ENCODE results near the gene PRX. TPM values are rescaled to one million over a fixed set of nuclear protein-coding genes. Genes with fewer than 3 reads are reported as not detected.
"Not testable (repeated sequence)": the region's sequence is repeated elsewhere in the genome, so short reads cannot be mapped to it uniquely, and the experiment has no call there.

Gene PRX
- total RNA-seq, 1 experiment from 2014 or later, result 2.6 TPM

DNA sequence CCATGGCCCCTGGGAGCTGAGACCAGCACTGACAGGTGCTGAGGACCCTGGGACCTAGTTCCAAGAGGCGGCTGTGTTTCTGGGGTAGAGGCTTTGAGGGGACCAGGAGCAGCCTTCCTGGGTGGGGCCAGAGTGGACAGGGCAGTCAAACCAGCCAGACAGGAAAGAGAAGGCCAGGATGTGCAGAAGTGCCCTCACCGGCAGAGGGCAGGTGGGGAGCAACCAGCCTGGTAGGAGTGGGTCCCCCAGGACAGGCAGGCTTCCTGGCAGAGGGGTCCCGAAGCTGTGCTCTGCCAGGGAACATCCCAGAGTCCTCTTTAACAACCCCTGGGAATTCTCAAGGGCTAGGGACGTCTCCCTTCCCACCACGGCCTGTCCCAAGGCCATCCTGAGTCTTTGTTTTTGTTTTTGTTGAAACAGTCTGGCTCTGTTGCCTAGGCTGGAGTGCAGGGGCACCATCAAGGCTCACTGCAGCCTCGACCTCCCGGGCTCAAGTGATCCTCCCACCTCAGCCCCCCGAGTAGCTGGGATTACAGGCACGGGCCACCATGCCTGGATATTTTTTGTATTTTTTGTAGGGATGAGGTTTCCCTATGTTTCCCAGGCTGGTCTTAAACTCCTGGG, 20.2 kb downstream of the PRX start:
- no peak for DNase-seq (ENCODE audit: extremely low read depth, low read depth)

DNA sequence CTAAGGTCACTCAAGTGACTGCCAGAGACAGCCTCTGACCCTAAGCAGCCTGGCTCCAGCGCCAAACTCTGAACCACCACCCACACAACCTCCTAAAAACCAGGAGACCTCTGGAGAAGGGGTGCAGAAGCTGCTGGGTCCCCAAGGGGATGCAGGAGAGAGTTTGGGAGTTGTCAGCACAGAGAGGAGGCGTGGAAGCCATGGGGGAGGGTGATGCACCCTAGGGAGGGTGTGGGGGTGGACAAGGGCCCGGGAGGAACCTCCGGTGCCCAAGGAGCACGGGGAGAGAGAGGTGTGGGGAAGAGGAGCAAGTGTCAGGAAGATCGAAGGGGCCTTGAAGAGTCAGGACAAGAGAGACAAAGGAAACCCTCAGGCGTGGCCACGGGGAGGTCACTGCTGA, 21.1 kb downstream of the PRX start:
- no peak for DNase-seq (ENCODE audit: extremely low read depth, low read depth)

DNA sequence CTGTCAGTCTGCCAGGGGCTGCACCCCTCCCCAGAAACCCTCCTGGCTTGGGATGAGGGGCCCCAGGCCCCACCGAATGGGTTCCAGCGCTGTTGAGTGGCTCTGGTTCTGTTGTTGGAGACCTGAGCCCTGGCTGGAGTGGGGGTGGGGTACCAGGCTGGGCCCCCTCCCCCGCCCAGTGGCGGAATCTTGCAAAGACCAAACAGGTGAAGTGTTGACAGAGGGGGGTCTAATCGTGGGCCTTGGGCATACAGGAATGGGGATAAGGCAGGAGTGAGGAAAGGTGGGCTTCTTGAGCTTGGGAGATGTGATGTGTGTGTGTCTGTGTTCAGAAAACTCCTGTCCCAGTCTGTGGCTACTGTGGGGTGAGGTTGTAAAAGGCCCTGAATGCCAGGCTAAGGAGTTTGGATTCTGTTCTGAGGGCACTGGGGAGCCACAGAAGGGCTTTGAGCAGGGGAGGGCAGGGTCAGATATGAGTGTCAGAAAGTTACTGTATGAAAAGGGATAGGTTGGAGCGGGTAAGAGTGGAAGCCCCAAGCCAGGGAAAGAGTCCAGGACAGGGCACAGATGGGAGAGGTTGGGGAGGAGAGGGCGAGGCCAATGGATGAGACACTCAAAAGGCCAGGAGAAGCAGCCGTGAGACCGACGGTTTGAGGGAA, 23.0 kb downstream of the PRX start, which contains the start of gene HIPK4:
Gene HIPK4 (minus strand): TSS at position 98 of the 659 bp plus-strand sequence. CDS start 279 bp downstream, outside the sequence.
- no peak for DNase-seq (ENCODE audit: extremely low read depth, low read depth)

DNA sequence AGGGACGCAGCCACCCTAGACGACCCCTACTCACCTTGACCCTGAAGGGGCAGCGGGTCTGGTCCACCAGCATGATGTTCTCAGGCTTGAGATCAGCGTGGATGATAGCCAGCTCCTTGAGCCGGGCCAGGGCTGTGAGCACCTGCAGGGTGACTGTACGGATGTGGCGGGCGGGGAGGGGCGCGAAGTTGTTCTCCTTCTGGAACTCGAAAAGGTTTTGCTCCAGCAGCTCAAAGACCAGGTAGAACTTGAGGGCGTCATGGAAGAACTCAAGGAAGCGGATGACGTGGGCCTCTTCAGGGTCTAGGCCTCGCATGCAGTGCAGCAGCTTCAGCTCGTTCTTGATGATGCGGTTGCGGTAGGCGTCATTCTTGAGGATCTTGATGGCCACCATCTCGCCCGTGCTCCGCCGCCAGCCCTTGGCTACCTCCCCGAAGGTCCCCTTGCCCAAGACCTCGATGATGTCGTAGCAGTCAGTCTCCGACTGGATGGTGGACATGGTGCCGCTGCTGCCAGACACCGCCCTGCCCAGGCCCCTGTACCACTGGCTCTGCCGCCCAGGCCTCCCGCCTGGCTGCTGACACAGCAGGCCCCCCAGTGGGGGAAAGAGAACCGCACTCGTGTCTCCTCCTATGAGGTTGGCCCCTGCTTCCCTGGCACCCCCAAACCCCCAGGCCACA, 23.6 kb downstream of the PRX start:
- no peak for DNase-seq (ENCODE audit: extremely low read depth, low read depth)

DNA sequence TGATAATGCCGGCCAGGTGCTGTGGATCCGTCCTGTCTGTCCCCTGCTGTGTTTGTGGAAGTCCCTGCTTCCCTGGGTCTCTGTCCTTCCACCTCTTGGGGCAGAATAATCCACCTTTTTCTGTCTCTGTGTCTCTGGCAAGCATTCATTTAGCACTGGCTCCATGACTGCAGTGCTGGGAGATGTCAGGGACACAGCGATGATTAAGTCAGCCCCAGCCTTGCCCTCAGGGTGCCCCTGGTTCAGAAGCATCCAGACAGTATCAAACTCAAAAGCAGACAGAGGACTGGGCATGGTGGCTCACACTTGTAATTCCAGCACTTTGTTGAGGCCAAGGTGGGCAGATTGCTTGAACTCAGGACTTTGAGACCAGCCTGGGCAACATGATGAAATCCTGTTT, 24.7 kb downstream of the PRX start:
- DNase-seq (ENCODE audit: extremely low read depth, low read depth), result no peak

DNA sequence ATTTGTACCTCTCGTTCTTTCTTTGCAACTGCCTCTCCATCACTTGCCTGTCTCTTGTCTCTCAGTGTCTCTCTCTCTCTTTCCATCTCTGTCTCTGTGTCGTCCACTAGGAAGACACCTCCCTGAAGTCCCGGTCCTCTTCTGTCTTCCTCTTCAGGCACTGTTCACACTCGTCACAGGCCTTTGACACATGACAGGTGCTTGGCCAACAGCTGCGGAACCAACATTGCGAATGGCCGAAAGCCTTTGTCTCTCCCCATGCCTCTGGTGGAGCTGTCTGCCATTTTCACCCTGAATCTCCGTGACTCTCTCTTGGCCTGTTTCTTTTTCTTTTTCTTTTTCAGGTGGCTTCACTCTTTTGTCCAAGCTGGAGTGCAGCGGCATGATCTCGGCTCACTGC, 26.0 kb downstream of the PRX start:
- DNase-seq (ENCODE audit: extremely low read depth, low read depth), result no peak

DNA sequence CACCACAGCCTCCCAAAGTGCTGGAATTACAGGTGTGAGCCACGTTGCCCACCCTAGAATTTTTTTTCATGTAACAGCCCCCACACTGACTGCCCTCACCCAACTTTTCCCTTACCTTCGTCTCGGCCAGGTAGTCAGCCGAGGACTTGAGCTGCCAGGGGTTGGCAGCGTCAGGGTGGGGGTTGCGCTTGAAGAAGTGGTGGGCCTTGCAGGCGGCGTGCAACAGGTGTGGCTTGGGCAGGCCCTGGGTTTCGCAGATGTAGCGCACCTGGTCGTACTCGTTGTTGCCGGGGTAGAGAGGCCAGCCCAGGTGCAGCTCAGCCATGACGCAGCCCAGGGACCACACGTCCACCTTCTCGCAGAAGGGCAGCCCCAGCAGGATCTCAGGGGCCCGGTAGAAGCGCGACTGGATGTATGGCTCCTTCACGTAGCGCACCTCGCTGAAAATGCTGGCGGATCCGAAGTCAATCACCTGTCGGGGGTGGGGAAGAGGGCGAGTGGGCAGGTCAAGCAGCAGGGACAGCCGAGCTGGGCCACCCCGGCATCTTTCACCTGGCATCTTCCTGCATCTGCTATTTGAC, 29.4 kb downstream of the PRX start:
- DNase-seq (ENCODE audit: extremely low read depth, low read depth), result no peak

DNA sequence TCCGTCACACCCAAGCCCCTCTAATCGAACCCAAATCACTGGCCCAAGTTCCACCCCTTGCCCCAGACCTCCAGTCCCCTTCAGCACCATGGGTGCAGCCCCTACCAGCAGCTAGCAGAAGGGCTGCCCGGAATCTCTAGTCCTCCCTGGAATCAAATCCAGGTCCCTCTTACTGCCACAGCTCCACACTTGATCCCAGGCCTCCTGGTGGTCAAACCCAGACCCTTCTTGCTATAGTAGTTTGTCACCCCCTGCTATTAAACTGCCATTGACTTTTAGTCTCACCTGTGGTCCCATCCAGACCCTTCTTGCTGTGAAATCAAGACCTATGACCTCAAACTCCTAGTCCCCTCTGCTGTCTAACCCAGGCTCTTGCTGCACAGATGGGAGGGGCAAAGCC, 31.9 kb downstream of the PRX start:
- DNase-seq (ENCODE audit: extremely low read depth, low read depth), result no peak

DNA sequence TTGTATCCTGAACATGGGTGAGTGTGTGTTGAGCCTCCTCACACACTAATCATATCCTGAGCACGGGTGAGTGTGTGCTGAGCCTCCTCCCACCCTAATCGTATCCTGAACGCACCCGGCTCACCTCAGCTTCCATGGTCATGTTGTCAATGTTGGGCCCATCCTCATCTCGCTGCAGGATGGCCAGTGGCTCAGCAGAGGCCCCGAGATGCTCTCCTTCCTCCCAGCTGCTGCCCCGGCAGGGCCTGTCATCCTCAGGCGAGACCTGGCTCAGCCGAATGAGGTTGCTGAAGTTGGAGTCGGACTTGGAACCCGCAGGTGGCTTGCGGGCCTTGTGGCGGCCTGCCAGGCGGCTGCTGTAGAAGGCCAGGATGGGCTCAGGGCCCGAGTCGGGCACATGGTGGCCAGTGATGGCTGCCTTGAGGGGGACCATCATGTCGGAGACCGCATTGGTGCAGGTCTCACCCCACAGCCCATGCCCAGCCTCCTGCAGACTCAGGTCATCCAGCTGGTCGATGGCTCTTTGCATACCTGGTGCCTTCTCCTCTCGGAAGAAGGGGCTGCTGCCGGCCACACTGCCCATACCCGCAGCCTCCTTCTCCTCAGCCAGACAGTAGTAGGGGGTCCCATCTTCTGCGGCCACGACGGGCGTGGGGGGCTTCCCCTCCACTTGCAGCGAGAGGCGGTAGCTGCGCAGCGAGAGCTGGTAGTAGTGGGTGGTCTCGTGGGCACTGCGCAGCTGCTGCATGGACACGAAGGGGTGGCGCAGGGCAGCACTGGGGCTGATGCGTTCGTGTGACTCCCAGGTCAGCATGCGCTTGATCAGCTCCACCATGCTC, 32.8 kb downstream of the PRX start:
- DNase-seq (ENCODE audit: extremely low read depth, low read depth), result no peak

DNA sequence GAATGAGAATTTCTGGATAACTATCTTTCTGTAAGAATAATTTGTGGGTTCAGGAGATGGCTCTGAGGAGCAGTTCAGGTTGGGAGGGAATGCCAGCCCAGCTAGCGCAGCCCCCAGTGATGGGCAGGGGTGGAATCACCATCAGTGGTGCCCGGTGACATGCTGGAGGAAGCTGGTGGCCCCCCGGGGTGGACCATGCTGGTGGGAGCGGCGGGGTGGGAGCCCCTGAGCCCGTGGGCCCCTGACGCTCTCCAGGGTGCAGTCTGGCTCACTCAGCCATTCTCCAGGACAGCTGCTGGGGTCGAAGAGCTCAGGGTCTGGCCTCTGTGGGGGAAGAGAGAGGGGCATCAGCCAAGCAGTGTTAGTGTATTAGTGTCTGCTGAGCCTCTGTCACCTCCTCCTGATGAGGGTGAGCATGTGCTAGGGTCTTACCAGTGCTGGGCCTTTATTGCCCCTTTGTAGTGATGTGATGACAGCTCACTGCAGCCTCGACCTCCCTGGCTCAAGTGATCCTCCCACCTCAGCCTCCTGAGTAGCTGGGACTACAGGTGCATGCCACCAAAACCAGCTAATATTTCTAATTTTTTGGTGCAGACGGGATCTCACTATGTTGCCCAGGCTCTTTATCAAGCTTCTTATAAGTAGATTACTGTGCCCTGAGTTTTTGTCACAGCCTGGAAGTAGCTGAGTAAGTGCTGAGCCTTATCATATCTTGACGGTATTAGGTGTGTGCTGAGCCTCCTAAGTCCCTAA, 33.6 kb downstream of the PRX start:
- no peak for DNase-seq (ENCODE audit: extremely low read depth, low read depth)

DNA sequence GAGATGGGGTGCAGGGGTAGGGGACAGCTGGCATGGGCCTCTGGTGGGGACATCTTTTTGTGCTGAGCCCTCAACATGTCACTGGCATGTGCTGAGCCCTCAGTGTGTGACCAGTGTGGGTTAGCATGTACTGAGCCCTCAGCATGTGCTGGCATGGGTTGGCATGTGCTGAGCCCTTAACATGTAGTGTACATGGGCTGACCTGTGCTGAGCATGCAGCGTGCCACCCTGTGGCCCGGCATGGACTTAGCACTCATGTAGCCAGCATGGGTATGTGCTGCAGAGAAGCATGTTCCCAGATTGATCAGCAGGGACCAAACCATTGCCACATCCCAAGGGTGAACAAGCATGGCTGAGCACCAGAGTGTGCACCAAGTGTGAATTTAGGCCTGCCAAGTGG, 34.7 kb downstream of the PRX start:
- no peak for DNase-seq (ENCODE audit: extremely low read depth, low read depth)

DNA sequence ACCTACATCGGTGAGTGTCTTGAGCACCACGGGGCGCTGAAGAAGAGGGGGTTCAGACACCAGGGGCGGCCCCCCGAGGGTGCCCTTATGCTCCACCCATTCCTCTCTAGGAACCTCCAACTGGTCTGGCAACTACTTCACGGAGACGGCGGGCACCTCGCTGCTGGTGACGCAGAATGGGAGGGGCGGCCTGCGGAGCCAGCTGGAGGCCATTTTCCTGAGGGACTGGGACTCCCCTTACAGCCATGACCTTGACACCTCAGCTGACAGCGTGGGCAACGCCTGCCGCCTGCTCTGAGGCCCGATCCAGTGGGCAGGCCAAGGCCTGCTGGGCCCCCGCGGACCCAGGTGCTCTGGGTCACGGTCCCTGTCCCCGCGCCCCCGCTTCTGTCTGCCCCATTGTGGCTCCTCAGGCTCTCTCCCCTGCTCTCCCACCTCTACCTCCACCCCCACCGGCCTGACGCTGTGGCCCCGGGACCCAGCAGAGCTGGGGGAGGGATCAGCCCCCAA, 35.2 kb downstream of the PRX start:
- no peak for DNase-seq (ENCODE audit: extremely low read depth, low read depth)

DNA sequence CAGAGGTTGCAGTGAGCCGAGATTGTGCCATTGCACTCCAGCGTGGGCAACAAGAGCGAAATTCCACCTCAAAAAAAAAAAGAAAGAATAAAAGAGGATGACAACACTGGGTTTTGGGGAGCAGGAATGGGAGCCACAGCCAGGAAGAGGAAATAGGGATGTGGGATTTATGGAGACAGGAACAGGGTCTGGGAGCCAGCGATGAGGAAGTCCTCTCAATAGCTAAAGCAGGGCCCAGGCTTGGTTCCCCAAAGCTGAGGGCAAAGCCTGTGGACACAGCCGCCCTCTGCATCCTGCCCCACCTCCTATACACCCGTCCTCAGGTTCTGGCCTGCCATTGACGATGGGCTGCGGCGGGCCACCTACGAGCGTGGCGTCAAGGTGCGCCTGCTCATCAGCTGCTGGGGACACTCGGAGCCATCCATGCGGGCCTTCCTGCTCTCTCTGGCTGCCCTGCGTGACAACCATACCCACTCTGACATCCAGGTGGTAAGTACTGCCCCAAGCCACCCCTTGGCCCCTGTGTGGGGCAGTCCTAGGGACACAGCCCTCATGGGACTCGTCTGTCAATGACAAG, 36.8 kb downstream of the PRX start:
- no peak for DNase-seq (ENCODE audit: extremely low read depth, low read depth)

DNA sequence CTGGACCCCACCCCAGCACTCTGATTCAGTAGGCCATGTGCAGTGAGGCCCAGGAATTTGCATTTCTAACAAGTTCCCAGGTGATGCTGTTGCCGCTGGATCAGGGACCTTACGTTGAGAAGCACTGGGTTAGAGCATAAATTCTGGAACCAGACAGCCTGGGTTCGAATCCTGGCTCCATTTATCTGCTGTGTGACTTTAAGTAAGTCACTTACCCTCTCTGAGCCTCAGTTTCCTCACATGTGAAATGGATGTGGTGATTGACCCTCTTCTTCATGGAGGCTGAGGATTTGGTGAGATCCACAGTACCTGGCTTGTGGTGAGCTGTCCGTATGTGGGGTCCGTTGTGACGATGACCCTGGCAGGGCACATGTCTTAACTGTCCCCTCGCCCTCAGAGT, 39.1 kb downstream of the PRX start:
- no peak for DNase-seq (ENCODE audit: extremely low read depth, low read depth)

DNA sequence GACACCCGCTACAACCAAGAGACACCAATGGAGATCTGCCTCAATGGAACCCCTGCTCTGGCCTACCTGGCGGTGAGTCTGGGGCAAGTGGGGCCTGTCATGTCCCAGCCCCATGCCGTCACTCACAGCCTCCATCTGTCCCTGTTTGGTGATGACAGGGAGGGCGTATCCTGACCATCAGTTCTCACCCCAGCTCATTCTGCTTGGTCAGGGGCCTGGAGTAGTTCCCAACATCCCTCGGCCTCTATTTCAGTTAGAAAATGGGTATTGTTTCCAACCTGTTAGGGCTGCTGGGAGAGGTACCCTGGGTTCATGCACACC, 41.4 kb downstream of the PRX start:
- DNase-seq (ENCODE audit: extremely low read depth, low read depth), result no peak

DNA sequence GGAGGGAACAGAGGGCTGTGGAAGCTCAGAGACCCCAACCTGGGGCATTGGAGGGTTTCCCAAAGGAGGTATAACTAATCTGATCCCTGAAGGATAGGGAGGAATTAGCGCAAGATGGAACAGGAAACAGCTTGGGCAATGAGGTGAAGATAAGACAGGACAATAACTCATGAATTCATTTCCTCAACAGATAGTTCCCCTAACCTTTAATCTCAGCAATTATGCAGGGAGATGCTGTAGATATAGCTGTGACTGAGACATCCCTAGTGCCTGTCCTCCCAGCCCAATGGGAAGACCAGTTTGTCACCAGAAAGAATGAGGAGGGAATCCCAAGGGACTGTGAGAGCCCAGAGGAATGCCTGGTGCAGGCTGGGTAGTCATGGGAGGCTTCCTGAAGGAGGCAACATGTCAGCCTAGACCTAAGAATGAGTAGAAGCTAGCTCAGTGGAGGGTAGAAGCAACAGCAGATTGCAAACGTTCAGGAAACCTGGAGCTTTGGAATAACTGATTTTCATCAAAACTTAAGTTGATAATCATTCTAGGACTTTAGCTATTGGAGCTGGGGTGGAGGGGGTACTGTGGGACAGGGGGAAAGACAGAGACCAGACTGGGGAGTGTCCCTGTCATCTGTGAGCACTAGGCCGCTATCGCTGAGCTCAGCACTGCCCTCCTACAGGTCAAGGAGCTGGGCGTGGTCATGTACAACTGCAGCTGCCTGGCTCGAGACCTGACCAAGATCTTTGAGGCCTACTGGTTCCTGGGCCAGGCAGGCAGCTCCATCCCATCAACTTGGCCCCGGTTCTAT, 42.0 kb downstream of the PRX start:
- no peak for DNase-seq (ENCODE audit: extremely low read depth, low read depth)

DNA sequence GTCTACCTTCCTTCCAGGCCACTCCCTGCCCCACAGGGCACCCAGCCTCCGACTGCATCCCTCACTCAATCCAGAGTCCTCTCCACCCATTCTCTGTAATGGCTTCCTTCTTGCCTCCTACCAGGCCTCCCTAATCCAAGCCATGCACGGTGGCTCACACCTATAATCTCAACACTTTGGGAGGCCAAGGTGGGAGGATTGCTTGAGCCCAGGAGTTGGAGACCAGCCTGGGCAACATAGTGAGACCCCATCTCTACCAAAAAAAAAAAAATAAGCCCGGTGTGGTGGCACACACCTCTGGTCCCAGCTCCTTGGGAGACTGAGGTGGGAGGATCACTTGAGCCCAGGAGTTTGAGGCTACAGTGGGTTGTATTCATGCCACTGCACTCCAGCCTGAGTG, 42.9 kb downstream of the PRX start:
- DNase-seq (ENCODE audit: extremely low read depth, low read depth), result not testable (repeated sequence)

DNA sequence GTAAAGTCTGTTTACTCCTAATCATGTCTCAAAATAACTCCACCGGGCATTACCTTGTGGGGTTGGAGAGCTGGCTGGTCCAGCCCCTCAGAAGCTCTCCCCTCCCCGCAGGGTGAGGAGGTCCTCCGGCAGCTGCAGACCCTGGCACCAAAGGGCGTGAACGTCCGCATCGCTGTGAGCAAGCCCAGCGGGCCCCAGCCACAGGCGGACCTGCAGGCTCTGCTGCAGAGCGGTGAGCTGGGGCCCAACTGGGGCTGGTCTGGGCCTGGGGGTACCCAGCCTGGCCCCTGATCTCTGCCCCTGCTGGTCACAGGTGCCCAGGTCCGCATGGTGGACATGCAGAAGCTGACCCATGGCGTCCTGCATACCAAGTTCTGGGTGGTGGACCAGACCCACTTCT, 43.4 kb downstream of the PRX start:
- DNase-seq (ENCODE audit: extremely low read depth, low read depth), result no peak
